UCSD-AML1 (cell line): ENCODE measurements around the gene ARHGEF19.

Experiments used
- DNase-seq: peaks from one replicate; lab custom pipeline; 2025; ENCODE audit not compliant: unreplicated experiment; lab: John Stamatoyannopoulos, UW

The ARHGEF19 gene

GRCh38 chr1:16183765-16184556 is 28.5 kb downstream of the ARHGEF19 start:
- no peak for DNase-seq

- no peak for DNase-seq
These were observed 29.3 kb downstream of the ARHGEF19 start for GRCh38 chr1:16183179-16183578.

GRCh38 chr1:16181887-16182719 is 30.3 kb downstream of the ARHGEF19 start:
- DNase-seq = peak; percentile 45

GRCh38 chr1:16180291-16180824 is 32.1 kb downstream of the ARHGEF19 start:
- DNase-seq = no peak

GRCh38 chr1:16178596-16179497 is 33.6 kb downstream of the ARHGEF19 start:
- no peak for DNase-seq

GRCh38 chr1:16177306-16177705 is 35.1 kb downstream of the ARHGEF19 start:
- DNase-seq = no peak

- DNase-seq = no peak
These were observed 35.8 kb downstream of the ARHGEF19 start for GRCh38 chr1:16176653-16177052.

GRCh38 chr1:16175610-16176553 is 36.6 kb downstream of the ARHGEF19 start:
- no peak for DNase-seq

GRCh38 chr1:16174886-16175598 is 37.4 kb downstream of the ARHGEF19 start:
- no peak for DNase-seq

GRCh38 chr1:16174261-16174868 is 38.1 kb downstream of the ARHGEF19 start:
- DNase-seq = no peak

GRCh38 chr1:16173447-16174260 is 38.8 kb downstream of the ARHGEF19 start:
- DNase-seq = peak; percentile 72

- DNase-seq = peak; percentile 72
These were observed 39.4 kb downstream of the ARHGEF19 start for GRCh38 chr1:16172964-16173446.

- DNase-seq = no peak
These were observed 40.1 kb downstream of the ARHGEF19 start for GRCh38 chr1:16172218-16172830.

GRCh38 chr1:16171314-16172151 is 40.9 kb downstream of the ARHGEF19 start:
- no peak for DNase-seq

GRCh38 chr1:16170283-16170673 is 42.2 kb downstream of the ARHGEF19 start:
- no peak for DNase-seq

- DNase-seq = no peak
These were observed 43.7 kb downstream of the ARHGEF19 start for GRCh38 chr1:16168622-16169360.
